WERI-Rb-1 (cell line): ENCODE data around the gene EIF2B4.

ENCODE experiments used
- DNase-seq: peaks from one replicate; pipeline ENCODE4 v3.0.0-alpha.2; 2020
- H3K27ac ChIP-seq: fragments of 250-450 bp; sonication (Bioruptor Pico); 2 replicates; pipeline ENCODE4 v1.5.1; 2020; ENCODE audit warnings: mild to moderate bottlenecking, moderate library complexity
- H3K27me3 ChIP-seq: fragments of 250-450 bp; sonication (Bioruptor Pico); 2 replicates; pipeline ENCODE4 v1.5.1; 2021; ENCODE audit warnings: mild to moderate bottlenecking, low read depth, moderate library complexity; ENCODE audit not compliant: insufficient read depth, severe bottlenecking
- H3K36me3 ChIP-seq: fragments of 250-450 bp; sonication (Bioruptor Pico); 2 replicates; pipeline ENCODE4 v1.5.1; 2020; ENCODE audit warnings: mild to moderate bottlenecking, moderate library complexity
- H3K4me3 ChIP-seq: 2 replicates; pipeline ENCODE4 v1.5.1; 2011; ENCODE audit warnings: low read depth, mild to moderate bottlenecking, control low read depth, low read length
- H3K9me3 ChIP-seq: fragments of 250-450 bp; sonication (Bioruptor Pico); 2 replicates; pipeline ENCODE4 v1.5.1; 2021; ENCODE audit warnings: mild to moderate bottlenecking, moderate library complexity; ENCODE audit not compliant: severe bottlenecking
- CTCF ChIP-seq: IDR thresholded peaks from 2 replicates; pipeline ENCODE4 v1.5.1; 2011; ENCODE audit warnings: low read depth, mild to moderate bottlenecking, control low read depth, inconsistent platforms, low read length

EIF2B4 gene

GRCh38 chr2:27381577-27382181, 11.5 kb upstream of the EIF2B4 start:
- Histone ChIP-seq H3K36me3 (peaks cover 89% of the 10 kb centered on the region), H3K27me3 (no peaks in the 10 kb centered on the region), H3K27ac (peak overlapping the region; percentile 86), H3K9me3 (no peaks in the 10 kb centered on the region), H3K4me3 (peak overlapping the region; percentile 79; the same call in 1 of the 2 replicates)
- DNase-seq = peak; percentile 91
- TF ChIP-seq CTCF = no peak

DNA sequence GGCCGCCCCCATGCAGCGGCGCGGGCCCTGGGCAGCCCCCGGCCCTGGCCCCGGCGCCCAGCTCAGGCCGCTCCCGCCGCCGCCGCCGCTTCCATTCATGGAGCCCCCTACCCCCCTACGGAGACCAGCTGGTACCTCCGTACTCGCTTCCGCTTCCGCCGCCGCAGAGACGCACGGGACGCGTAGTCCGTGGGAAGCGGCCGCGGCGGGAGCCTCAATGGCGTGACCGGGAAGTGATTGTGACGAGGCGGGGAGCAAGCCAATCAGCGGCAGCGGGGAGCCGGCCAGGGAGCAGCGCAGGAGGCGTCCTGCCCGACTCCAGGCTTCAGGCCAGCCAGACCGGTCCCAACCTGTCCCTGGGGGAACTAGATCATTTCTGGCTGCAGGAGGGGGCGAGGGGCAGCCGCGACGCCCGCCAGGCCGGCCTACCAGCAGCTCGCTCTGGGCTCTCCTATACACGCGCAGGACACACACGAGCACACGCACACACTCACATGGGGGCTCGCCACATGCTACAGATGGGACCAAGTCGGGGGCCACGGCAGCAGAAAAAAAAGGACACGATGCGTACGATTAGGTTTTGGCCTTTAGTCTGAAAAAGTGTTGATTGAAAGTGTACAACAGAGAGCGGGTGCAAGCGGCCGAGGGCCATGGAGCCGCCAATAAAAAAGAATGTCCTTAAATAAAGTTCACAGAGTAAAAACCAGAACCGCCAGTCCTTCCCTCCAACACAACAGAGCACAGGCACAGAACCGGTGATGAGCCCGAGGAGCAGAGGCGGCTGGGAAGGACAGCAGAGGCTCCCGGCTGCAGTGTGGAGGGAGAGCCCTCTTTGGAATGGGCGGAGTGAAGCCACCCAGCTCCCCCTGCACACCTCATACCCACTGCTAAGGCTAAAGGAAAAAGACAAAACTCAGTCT, 10.7 kb upstream of the EIF2B4 start, which contains the start of gene ZNF513:
Gene ZNF513, minus strand, starts transcription at position 109 of the 920 bp plus-strand sequence. CDS start 208 bp downstream, outside the sequence.
- peak; percentile 97 for DNase-seq
- Histone ChIP-seq H3K27ac (peak within 1 kb of the TSS; percentile 86), H3K27me3 (no peaks in the 10 kb centered on the region), H3K4me3 (peak within 1 kb of the TSS; percentile 79), H3K9me3 (no peaks in the 10 kb centered on the region), H3K36me3 (peaks cover 89% of the 10 kb centered on the region)
- no peak for TF ChIP-seq CTCF

GRCh38 chr2:27379836-27380625, 9.9 kb upstream of the EIF2B4 start:
- H3K36me3 ChIP-seq = peaks cover 89% of the 10 kb centered on the region
- peak overlapping the region; percentile 79 for H3K4me3 ChIP-seq
- no peaks in the 10 kb centered on the region for H3K27me3 ChIP-seq
- H3K9me3 ChIP-seq = no peaks in the 10 kb centered on the region
- H3K27ac ChIP-seq = peak overlapping the region; percentile 86
- DNase-seq = no peak
- no peak for TF ChIP-seq CTCF

- Histone ChIP-seq H3K4me3 (peak overlapping the region; percentile 79), H3K27ac (peak overlapping the region; percentile 86), H3K27me3 (no peaks in the 10 kb centered on the region), H3K9me3 (no peaks in the 10 kb centered on the region), H3K36me3 (peaks cover 89% of the 10 kb centered on the region)
- DNase-seq = no peak
- TF ChIP-seq CTCF = no peak
Observed at GRCh38 chr2:27379383-27379835, 9.3 kb upstream of the EIF2B4 start.

- no peaks in the 10 kb centered on the region for H3K27me3 ChIP-seq
- peaks cover 87% of the 10 kb centered on the region for H3K36me3 ChIP-seq
- H3K9me3 ChIP-seq = no peaks in the 10 kb centered on the region
- no peak for DNase-seq
- peak overlapping the region; percentile 79; the same call in 1 of the 2 replicates for H3K4me3 ChIP-seq
- TF ChIP-seq CTCF = no peak
- H3K27ac ChIP-seq = peak overlapping the region; percentile 86; the same call in 1 of the 2 replicates
Observed at GRCh38 chr2:27378809-27379290, 8.7 kb upstream of the EIF2B4 start.
